SIG-M5 treated with dmso at 0.1 percent for 504 hours (cell line): Measurements from ENCODE around the gene C9orf50.
"Not testable (repeated sequence)": the region's sequence is repeated elsewhere in the genome, so short reads cannot be mapped to it uniquely, and the experiment has no call there.

Experiments used
- DNase-seq: peaks from one replicate; lab custom pipeline; 2025; ENCODE audit not compliant: unreplicated experiment; lab: John Stamatoyannopoulos, UW

Gene C9orf50

GRCh38 chr9:129648764-129649115 is 27.8 kb upstream of the C9orf50 start:
- no peak for DNase-seq

GRCh38 chr9:129648092-129648763 is 27.3 kb upstream of the C9orf50 start:
- no peak for DNase-seq

GRCh38 chr9:129647635-129648034 is 26.7 kb upstream of the C9orf50 start:
- DNase-seq: no peak

- DNase-seq: no peak
These were observed 25.8 kb upstream of the C9orf50 start for GRCh38 chr9:129646654-129647053.

GRCh38 chr9:129646252-129646651 is 25.4 kb upstream of the C9orf50 start:
- DNase-seq: no peak

- DNase-seq: no peak
These were observed 24.0 kb upstream of the C9orf50 start for GRCh38 chr9:129644902-129645301.

GRCh38 chr9:129644365-129644764 is 23.5 kb upstream of the C9orf50 start:
- DNase-seq: no peak

GRCh38 chr9:129643706-129644105 is 22.8 kb upstream of the C9orf50 start:
- no peak for DNase-seq

- DNase-seq: peak; percentile 86
These were observed 21.1 kb upstream of the C9orf50 start, which contains the start of gene ASB6 for GRCh38 chr9:129641750-129642585. Gene ASB6 (minus strand): TSS chr9:129642151. CDS start chr9:129641999, 152 bp downstream.

- DNase-seq: no peak
These were observed 20.2 kb upstream of the C9orf50 start for GRCh38 chr9:129640871-129641749.

GRCh38 chr9:129640086-129640870 is 19.4 kb upstream of the C9orf50 start:
- no peak for DNase-seq

- DNase-seq: no peak
These were observed 18.8 kb upstream of the C9orf50 start for GRCh38 chr9:129639756-129640085.

GRCh38 chr9:129639034-129639630 is 18.2 kb upstream of the C9orf50 start:
- DNase-seq: no peak

GRCh38 chr9:129637673-129638439 is 17.0 kb upstream of the C9orf50 start:
- no peak for DNase-seq

- DNase-seq: no peak
These were observed 16.2 kb upstream of the C9orf50 start for GRCh38 chr9:129637102-129637501.

GRCh38 chr9:129636343-129636742 is 15.4 kb upstream of the C9orf50 start:
- DNase-seq: not testable (repeated sequence)

GRCh38 chr9:129635099-129636065 is 14.5 kb upstream of the C9orf50 start:
- DNase-seq: no peak

- DNase-seq: no peak
These were observed 12.9 kb upstream of the C9orf50 start for GRCh38 chr9:129633848-129634247.
